Gastroesophageal sphincter (tissue), 4 donors: ENCODE measurements around the gene ADAMTS14. TPM values are rescaled to one million over a fixed set of nuclear protein-coding genes. Genes with fewer than 3 reads are reported as not detected.

Experiments used
- ATAC-seq: fragments of 150-250 bp; one replicate; pipeline ENCODE4 v1.9.1; 2016; ENCODE audit warnings: mild to moderate bottlenecking, moderate library complexity
- H3K27ac ChIP-seq, 4 donors: fragments of 200-600 bp; sonication (generic) in 3 of 4; 1 replicate in 3 of 4; 2 replicates in 1 of 4; pipeline ENCODE4 v1.5.1; 2016 to 2019
- H3K27me3 ChIP-seq: fragments of 200-600 bp; sonication (generic); one replicate; pipeline ENCODE4 v1.5.1; 2019
- H3K36me3 ChIP-seq, 2 donors: fragments of 200-600 bp; sonication (generic); one replicate each; pipeline ENCODE4 v1.5.1; 2019; ENCODE audit warnings: control low read depth in 1 of 2
- H3K4me1 ChIP-seq, 3 donors: fragments of 200-600 bp; sonication (generic); 1 replicate in 2 of 3; 2 replicates in 1 of 3; pipeline ENCODE4 v1.5.1; 2016 to 2019; ENCODE audit warnings: control low read depth in 2 of 3
- H3K4me3 ChIP-seq, 2 donors: fragments of 200-600 bp; sonication (generic); one replicate each; pipeline ENCODE4 v1.5.1; 2019; ENCODE audit warnings: mild to moderate bottlenecking in 1 of 2, moderate library complexity in 1 of 2
- H3K9me3 ChIP-seq, 3 donors: fragments of 200-600 bp; sonication (generic); one replicate each; pipeline ENCODE4 v1.5.1; 2017 to 2019; ENCODE audit warnings: control low read depth in 2 of 3
- CTCF ChIP-seq, 4 experiments: fragments of 200-600 bp in 2 of 4; fragments of 450-650 bp in 2 of 4; sonication (generic) in 1 of 4; IDR thresholded peaks; one replicate each; pipeline ENCODE4 v1.5.1; 2017 to 2019; ENCODE audit warnings: antibody characterized with exemption in 4 of 4, mild to moderate bottlenecking in 2 of 4, moderate library complexity in 2 of 4
- EP300 ChIP-seq: sonication (generic); formaldehyde crosslinking; IDR thresholded peaks from one replicate; pipeline ENCODE4 v1.6.1; 2017; ENCODE audit warnings: antibody characterized with exemption, mild to moderate bottlenecking
- POLR2A ChIP-seq, 2 donors: fragments of 450-650 bp; IDR thresholded peaks; one replicate each; pipeline ENCODE4 v1.6.1; 2017; ENCODE audit warnings: antibody characterized with exemption in 2 of 2, mild to moderate bottlenecking in 2 of 2, moderate library complexity in 1 of 2
- POLR2AphosphoS5 ChIP-seq: sonication (generic); formaldehyde crosslinking; IDR thresholded peaks from one replicate; pipeline ENCODE4 v1.6.1; 2017; ENCODE audit warnings: antibody characterized with exemption
- WGBS, 2 donors: methylation state at CpG; one replicate each; pipeline ENCODE4 v1.1.5; 2018; ENCODE audit warnings: low coverage in 1 of 2; 5-methylcytosine and 5-hydroxymethylcytosine counted together
- total RNA-seq, 4 donors: library from RNA; depleted of rRNA; stranded (reverse); fragments of >200 nt; gene quantifications; one replicate each; pipeline ENCODE4 v1.1.0, GENCODE V29; 2016

Gene ADAMTS14
- total RNA-seq, 4 donors from 2014 or later, result 0.04 to 0.27 TPM; not detected in 2

- TF ChIP-seq POLR2A (IDR thresholded peaks at IDR 0.05) (no peak), CTCF (IDR thresholded peaks at IDR 0.05) (no peak), POLR2AphosphoS5 (no peak), EP300 (no peak)
- Histone ChIP-seq H3K4me1 (no peaks in the 10 kb centered on the region), H3K27ac (no peak overlapping the region), H3K9me3 (no peaks in the 10 kb centered on the region), H3K36me3 (no peaks in the 10 kb centered on the region), H3K4me3 (no peak overlapping the region), H3K27me3 (peaks cover 11% of the 10 kb centered on the region)
- ATAC-seq, result no peak
- 86 to 100% methylated on average over 1 of the region's 1 CpG for WGBS, 2 donors
Observed at GRCh38 chr10:70795613-70796012, 123.3 kb downstream of the ADAMTS14 start.

- Histone ChIP-seq H3K27ac (no peak overlapping the region), H3K4me1 (no peaks in the 10 kb centered on the region), H3K9me3 (no peaks in the 10 kb centered on the region), H3K36me3 (no peaks in the 10 kb centered on the region), H3K27me3 (peaks cover 11% of the 10 kb centered on the region), H3K4me3 (no peak overlapping the region)
- TF ChIP-seq CTCF (IDR thresholded peaks at IDR 0.05) (no peak), POLR2AphosphoS5 (no peak), POLR2A (IDR thresholded peaks at IDR 0.05) (no peak), EP300 (no peak)
- WGBS, 2 donors, result 80% methylated on average over 1 of the region's 7 CpGs; no CpG with 5 or more reads in 1 of the 2 donors
- ATAC-seq, result no peak
Observed at GRCh38 chr10:70797840-70798239, 125.5 kb downstream of the ADAMTS14 start.

GRCh38 chr10:70799124-70799523 lies 126.8 kb downstream of the ADAMTS14 start:
- Histone ChIP-seq H3K27me3 (peaks cover 11% of the 10 kb centered on the region), H3K36me3 (no peaks in the 10 kb centered on the region), H3K4me1 (no peaks in the 10 kb centered on the region), H3K4me3 (no peak overlapping the region), H3K9me3 (no peaks in the 10 kb centered on the region), H3K27ac (no peak overlapping the region)
- 74% methylated on average over 4 of the region's 5 CpGs; no CpG with 5 or more reads in 1 of the 2 donors for WGBS, 2 donors
- no peak for TF ChIP-seq POLR2AphosphoS5
- TF ChIP-seq POLR2A (IDR thresholded peaks at IDR 0.05), result no peak
- no peak for TF ChIP-seq CTCF (IDR thresholded peaks at IDR 0.05)
- no peak for TF ChIP-seq EP300
- no peak for ATAC-seq

- Histone ChIP-seq H3K27me3 (peaks cover 11% of the 10 kb centered on the region), H3K27ac (no peak overlapping the region), H3K4me1 (no peaks in the 10 kb centered on the region), H3K9me3 (no peaks in the 10 kb centered on the region), H3K36me3 (no peaks in the 10 kb centered on the region), H3K4me3 (no peak overlapping the region)
- no peak for ATAC-seq
- WGBS, 2 donors, result 80 to 100% methylated on average over 1 of the region's 1 CpG
- TF ChIP-seq EP300 (no peak), POLR2A (IDR thresholded peaks at IDR 0.05) (no peak), POLR2AphosphoS5 (no peak), CTCF (IDR thresholded peaks at IDR 0.05) (no peak)
Observed at GRCh38 chr10:70801854-70802253, 129.5 kb downstream of the ADAMTS14 start.

GRCh38 chr10:70803775-70804420 lies 131.6 kb downstream of the ADAMTS14 start:
- ATAC-seq, result no peak
- no peaks in the 10 kb centered on the region for H3K27me3 ChIP-seq
- WGBS, 2 donors, result 67 to 100% methylated on average over 1 to 2 of the region's 2 CpGs
- no peak for TF ChIP-seq POLR2AphosphoS5
- no peak for TF ChIP-seq EP300
- TF ChIP-seq POLR2A (IDR thresholded peaks at IDR 0.05), result no peak
- H3K9me3 ChIP-seq, result no peaks in the 10 kb centered on the region
- H3K36me3 ChIP-seq, result no peaks in the 10 kb centered on the region
- no peaks in the 10 kb centered on the region for H3K4me1 ChIP-seq
- no peak overlapping the region for H3K4me3 ChIP-seq
- no peak overlapping the region for H3K27ac ChIP-seq
